Osteoblast (primary cell): ENCODE data around the gene PLEKHH3. TPM values are rescaled to one million over a fixed set of nuclear protein-coding genes. Genes with fewer than 3 reads are reported as not detected.

Experiments used
- DNase-seq: peaks from one replicate; pipeline ENCODE4 v3.0.0; 2011; ENCODE audit warnings: low spot score, mixed read lengths; ENCODE audit not compliant: insufficient read length; ENCODE audit errors: missing footprints
- H2AFZ ChIP-seq: 2 replicates; pipeline ENCODE4 v1.6.0; 2011; ENCODE audit warnings: mild to moderate bottlenecking, low read length
- H3K27ac ChIP-seq: 2 replicates; pipeline ENCODE4 v1.5.1; 2011; ENCODE audit warnings: mild to moderate bottlenecking, low read depth, low read length, moderate library complexity
- H3K27me3 ChIP-seq: 2 replicates; pipeline ENCODE4 v1.6.0; 2012; ENCODE audit warnings: mild to moderate bottlenecking, control low read depth, inconsistent platforms, low read length, moderate library complexity; ENCODE audit not compliant: insufficient read depth
- H3K36me3 ChIP-seq: 2 replicates; pipeline ENCODE4 v1.5.1; 2011; ENCODE audit warnings: mild to moderate bottlenecking, low read length, control low read depth, moderate library complexity; ENCODE audit not compliant: insufficient read depth
- H3K4me1 ChIP-seq: 2 replicates; pipeline ENCODE4 v1.5.1; 2011; ENCODE audit warnings: mild to moderate bottlenecking, low read length, control low read depth, moderate library complexity; ENCODE audit not compliant: insufficient read depth
- H3K4me2 ChIP-seq: 2 replicates; pipeline ENCODE4 v1.6.0; 2011; ENCODE audit warnings: mild to moderate bottlenecking, low read length; ENCODE audit not compliant: insufficient read depth
- H3K4me3 ChIP-seq: fragments of 200-600 bp; sonication (generic); 3 replicates; pipeline ENCODE4 v1.5.1; 2012; ENCODE audit warnings: mild to moderate bottlenecking, low read length, inconsistent platforms; ENCODE audit not compliant: insufficient read depth
- H3K79me2 ChIP-seq: 2 replicates; pipeline ENCODE4 v1.6.0; 2012; ENCODE audit warnings: mild to moderate bottlenecking, low read length, control low read depth, inconsistent platforms; ENCODE audit not compliant: insufficient read depth
- H3K9me3 ChIP-seq: 2 replicates; pipeline ENCODE4 v1.5.1; 2011; ENCODE audit warnings: low read depth, low read length, control low read depth
- H4K20me1 ChIP-seq: 2 replicates; pipeline ENCODE4 v1.6.0; 2012; ENCODE audit warnings: mild to moderate bottlenecking, low read length, control low read depth; ENCODE audit not compliant: insufficient read depth
- CTCF ChIP-seq: IDR thresholded peaks from 2 replicates; pipeline ENCODE4 v1.5.1; 2011; ENCODE audit warnings: mild to moderate bottlenecking, low read depth, low read length, moderate library complexity; ENCODE audit errors: extremely low read depth
- total RNA-seq: library from RNA; depleted of rRNA; stranded (reverse); fragments of >200 nt; gene quantifications from 2 replicates; pipeline ENCODE4 v1.2.3, GENCODE V29; 2012

PLEKHH3 gene
- total RNA-seq, 1 donor: 19.9 TPM

GRCh38 chr17:42698736-42699414, 22.1 kb upstream of the PLEKHH3 start:
- Histone ChIP-seq H3K27ac (no peak overlapping the region), H3K4me3 (no peak overlapping the region), H3K9me3 (no peaks in the 10 kb centered on the region), H4K20me1 (peaks cover 4% of the 10 kb centered on the region), H3K27me3 (no peaks in the 10 kb centered on the region), H3K4me1 (peaks cover 9% of the 10 kb centered on the region), H3K79me2 (no peaks in the 10 kb centered on the region), H3K36me3 (peaks cover 59% of the 10 kb centered on the region), H3K4me2 (no peak overlapping the region), H2AFZ (no peak overlapping the region)
- DNase-seq: peak; percentile 96
- no peak for TF ChIP-seq CTCF

- Histone ChIP-seq H3K4me2 (no peak overlapping the region), H3K36me3 (peaks cover 55% of the 10 kb centered on the region), H3K9me3 (no peaks in the 10 kb centered on the region), H2AFZ (no peak overlapping the region), H3K79me2 (no peaks in the 10 kb centered on the region), H3K27ac (no peak overlapping the region), H3K4me1 (peaks cover 9% of the 10 kb centered on the region), H3K4me3 (no peak overlapping the region), H4K20me1 (peaks cover 4% of the 10 kb centered on the region), H3K27me3 (no peaks in the 10 kb centered on the region)
- TF ChIP-seq CTCF: no peak
- DNase-seq: no peak
Observed at GRCh38 chr17:42697108-42697811, 20.5 kb upstream of the PLEKHH3 start.

GRCh38 chr17:42695500-42695899, 18.7 kb upstream of the PLEKHH3 start:
- no peaks in the 10 kb centered on the region for H3K9me3 ChIP-seq
- H3K36me3 ChIP-seq: peaks cover 40% of the 10 kb centered on the region
- peak; percentile 81 for DNase-seq
- no peak overlapping the region for H3K4me3 ChIP-seq
- H3K79me2 ChIP-seq: no peaks in the 10 kb centered on the region
- no peak for TF ChIP-seq CTCF
- no peak overlapping the region for H3K27ac ChIP-seq
- peaks cover 9% of the 10 kb centered on the region for H3K4me1 ChIP-seq
- H3K4me2 ChIP-seq: no peak overlapping the region
- H4K20me1 ChIP-seq: peaks cover 4% of the 10 kb centered on the region
- H3K27me3 ChIP-seq: no peaks in the 10 kb centered on the region
- H2AFZ ChIP-seq: no peak overlapping the region

GRCh38 chr17:42694524-42694923, 17.7 kb upstream of the PLEKHH3 start:
- Histone ChIP-seq H3K79me2 (no peaks in the 10 kb centered on the region), H3K27me3 (no peaks in the 10 kb centered on the region), H2AFZ (no peak overlapping the region), H4K20me1 (peaks cover 4% of the 10 kb centered on the region), H3K27ac (no peak overlapping the region), H3K4me2 (no peak overlapping the region), H3K4me1 (peaks cover 9% of the 10 kb centered on the region), H3K9me3 (no peaks in the 10 kb centered on the region), H3K36me3 (peaks cover 35% of the 10 kb centered on the region), H3K4me3 (no peak overlapping the region)
- peak; percentile 67 for DNase-seq
- no peak for TF ChIP-seq CTCF
